GM12891 (cell line): ENCODE data around the gene NOTCH2.

Source experiments
- POLR2A ChIP-seq: IDR thresholded peaks from 2 replicates; pipeline ENCODE4 v1.6.1; 2011; ENCODE audit warnings: low read depth, low read length, control low read depth
- POLR2AphosphoS5 ChIP-seq: IDR thresholded peaks from 2 replicates; pipeline ENCODE4 v1.6.1; 2011; ENCODE audit warnings: low read depth, low read length, control low read depth

- no peak for TF ChIP-seq POLR2A
- no peak for TF ChIP-seq POLR2AphosphoS5
Measured at GRCh38 chr1:119870917-119871596, 198.4 kb downstream of the NOTCH2 start.
